Stomach smooth muscle (tissue), 2 donors: ENCODE data around the gene CTTNBP2.

ENCODE experiments used
- H3K27ac ChIP-seq: one replicate; pipeline ENCODE4 v1.7.0; 2013; ENCODE audit warnings: mild to moderate bottlenecking, low read length, inconsistent platforms
- H3K27me3 ChIP-seq, 2 donors: one replicate each; pipeline ENCODE4 v1.7.0; 2013; ENCODE audit warnings: low read length in 2 of 2; ENCODE audit not compliant: insufficient read depth in 2 of 2, control insufficient read depth in 1 of 2
- H3K36me3 ChIP-seq, 2 donors: one replicate each; pipeline ENCODE4 v1.7.0; 2013; ENCODE audit warnings: low read length in 2 of 2; ENCODE audit not compliant: control insufficient read depth in 2 of 2, insufficient read depth in 2 of 2
- H3K4me1 ChIP-seq: one replicate; pipeline ENCODE4 v1.7.0; 2013; ENCODE audit warnings: low read length; ENCODE audit not compliant: control insufficient read depth, insufficient read depth
- H3K4me3 ChIP-seq, 2 donors: one replicate each; pipeline ENCODE4 v1.7.0; 2013; ENCODE audit warnings: low read length in 2 of 2
- H3K9ac ChIP-seq, 2 donors: one replicate each; pipeline ENCODE4 v1.7.0; 2013; ENCODE audit warnings: low read length in 2 of 2, mild to moderate bottlenecking in 1 of 2
- H3K9me3 ChIP-seq, 2 donors: one replicate each; pipeline ENCODE4 v1.7.0; 2013; ENCODE audit warnings: low read length in 2 of 2; ENCODE audit not compliant: control insufficient read depth in 2 of 2
- donor health status: healthy.
- donor health status: Pancreatic carcinoma.

CTTNBP2 gene

DNA sequence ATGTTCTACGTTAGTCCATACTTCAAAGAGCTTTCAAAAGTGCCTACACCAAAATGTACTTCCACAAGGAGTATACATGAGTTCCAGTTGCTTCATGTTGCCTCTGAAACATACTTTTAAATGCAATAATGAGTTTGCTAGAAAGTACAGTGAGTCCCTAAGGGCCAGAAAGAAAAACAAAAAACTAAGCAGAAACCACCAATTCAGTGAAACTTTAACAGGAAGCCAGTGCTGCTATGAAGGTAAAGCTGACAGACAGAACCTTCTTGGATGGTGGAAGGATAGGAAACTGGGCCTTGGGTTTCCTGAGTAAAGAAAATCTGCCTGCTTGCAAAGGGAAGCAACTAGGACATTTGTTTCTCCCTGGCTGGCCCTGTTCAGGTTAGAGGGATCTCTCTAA lies 104.2 kb downstream of the CTTNBP2 start:
- H3K4me1 ChIP-seq: no peaks in the 10 kb centered on the region
- no peaks in the 10 kb centered on the region for H3K27me3 ChIP-seq
- H3K36me3 ChIP-seq: peaks cover 6 to 8% of the 10 kb centered on the region in 2 donors
- H3K27ac ChIP-seq: no peak overlapping the region
- no peak overlapping the region for H3K4me3 ChIP-seq
- H3K9me3 ChIP-seq: no peaks in the 10 kb centered on the region
- H3K9ac ChIP-seq: no peak overlapping the region

DNA sequence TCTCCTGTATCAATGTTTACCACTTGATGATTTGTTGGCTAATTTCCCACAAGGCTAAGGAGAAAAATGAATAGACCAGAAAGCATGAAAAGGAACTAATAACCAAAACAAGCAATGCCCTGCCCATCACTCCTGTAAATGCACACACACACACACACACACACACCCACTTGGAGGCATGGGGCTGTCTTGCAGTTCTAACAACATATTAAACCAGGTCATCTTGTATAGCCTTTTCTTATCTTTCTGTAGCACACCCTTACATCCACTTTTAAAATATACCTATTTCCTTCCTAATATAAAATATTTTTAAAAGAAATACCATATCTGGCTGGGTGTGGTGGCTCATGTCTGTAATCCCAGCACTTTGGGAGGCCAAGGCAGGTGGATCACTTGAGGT lies 105.3 kb downstream of the CTTNBP2 start:
- Histone ChIP-seq H3K9me3 (no peaks in the 10 kb centered on the region), H3K4me1 (no peaks in the 10 kb centered on the region), H3K36me3 (peaks cover 6 to 8% of the 10 kb centered on the region in 2 donors)

GRCh38 chr7:117766913-117767312 lies 106.3 kb downstream of the CTTNBP2 start:
- Histone ChIP-seq H3K27me3 (no peaks in the 10 kb centered on the region), H3K9me3 (no peaks in the 10 kb centered on the region), H3K9ac (no peak overlapping the region), H3K27ac (no peak overlapping the region), H3K36me3 (peaks cover 6 to 8% of the 10 kb centered on the region in 2 donors), H3K4me1 (no peaks in the 10 kb centered on the region), H3K4me3 (no peak overlapping the region)

More for the DNA sequence above, 105.3 kb downstream of the CTTNBP2 start:
- H3K4me3 ChIP-seq: no peak overlapping the region
- no peaks in the 10 kb centered on the region for H3K27me3 ChIP-seq
- no peak overlapping the region for H3K9ac ChIP-seq
- no peak overlapping the region for H3K27ac ChIP-seq

DNA sequence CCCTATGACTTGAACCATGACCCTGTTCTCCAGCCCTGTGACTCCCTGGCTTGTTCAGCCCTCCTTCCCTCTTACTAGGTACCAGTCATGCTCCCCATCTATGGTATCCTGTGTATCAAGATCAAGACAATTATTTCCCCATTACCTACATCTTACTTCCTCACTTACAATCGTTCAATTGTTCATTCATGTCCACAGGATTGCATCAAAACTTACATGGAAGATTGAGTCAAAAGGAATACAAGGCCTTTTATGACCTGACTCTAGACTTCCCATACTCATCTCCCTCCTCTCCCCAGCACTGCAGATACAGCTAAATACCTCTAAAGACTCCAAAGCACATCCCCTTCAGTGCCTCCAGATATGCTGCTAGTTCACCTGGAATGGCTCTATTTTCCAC lies 109.2 kb downstream of the CTTNBP2 start:
- no peaks in the 10 kb centered on the region for H3K4me1 ChIP-seq
- H3K9me3 ChIP-seq: no peaks in the 10 kb centered on the region
- H3K27ac ChIP-seq: no peak overlapping the region
- no peaks in the 10 kb centered on the region for H3K27me3 ChIP-seq
- no peak overlapping the region for H3K4me3 ChIP-seq
- peaks cover 2 to 6% of the 10 kb centered on the region in 2 donors for H3K36me3 ChIP-seq
- H3K9ac ChIP-seq: no peak overlapping the region

DNA sequence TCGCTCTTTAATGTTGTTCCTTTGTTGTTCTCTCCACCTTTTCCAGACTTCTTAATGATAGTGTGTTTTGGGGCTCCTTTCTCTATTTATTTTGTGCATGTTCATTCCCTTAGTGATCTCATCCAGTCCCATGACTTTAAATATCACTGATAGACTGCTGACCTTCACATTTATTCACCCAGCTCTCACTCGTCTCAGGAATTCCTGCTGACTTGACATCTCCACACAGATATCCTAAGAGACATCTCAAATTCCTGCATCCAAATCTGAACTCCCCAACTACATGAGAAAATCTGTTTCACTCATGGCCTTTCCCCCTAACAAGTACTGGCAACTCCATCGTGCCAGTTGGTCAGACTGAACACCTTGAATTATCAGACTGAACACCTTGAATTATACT lies 111.2 kb downstream of the CTTNBP2 start:
- Histone ChIP-seq H3K36me3 (peaks cover 2 to 4% of the 10 kb centered on the region in 2 donors), H3K4me3 (no peak overlapping the region), H3K9me3 (no peaks in the 10 kb centered on the region), H3K27ac (no peak overlapping the region), H3K9ac (no peak overlapping the region), H3K27me3 (no peaks in the 10 kb centered on the region), H3K4me1 (no peaks in the 10 kb centered on the region)

DNA sequence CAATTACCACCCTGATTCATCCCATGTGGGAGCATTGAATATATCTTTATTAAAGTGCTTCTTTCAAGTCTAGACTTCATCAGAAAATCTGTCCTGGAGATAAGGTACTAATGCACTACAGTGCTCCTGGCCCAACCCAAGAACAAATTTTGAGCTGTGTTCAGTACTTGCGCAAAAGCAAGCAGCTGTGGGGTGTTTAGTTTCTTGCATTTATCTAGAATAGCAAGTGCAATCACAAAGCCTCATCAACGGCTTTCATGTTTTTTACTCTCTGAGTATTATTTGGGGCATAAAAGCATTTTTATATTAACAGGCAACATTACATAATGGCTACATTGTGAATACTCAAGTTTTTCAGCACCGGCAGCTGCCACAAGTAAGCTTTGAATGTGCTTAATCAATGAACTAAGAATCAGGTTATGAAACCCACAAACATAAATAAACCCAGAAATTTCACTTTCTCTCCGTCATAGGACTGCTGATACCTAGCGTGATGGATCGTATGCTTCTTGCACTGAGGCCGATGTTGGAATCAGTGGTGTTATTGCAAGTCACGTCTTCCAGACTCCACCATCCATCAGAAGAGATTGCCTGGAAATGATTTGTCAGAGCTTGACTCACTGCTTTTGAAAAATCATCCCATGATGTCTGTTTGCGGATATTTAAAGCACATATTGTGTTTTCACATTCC lies 113.1 kb downstream of the CTTNBP2 start:
- no peak overlapping the region for H3K4me3 ChIP-seq
- H3K9ac ChIP-seq: no peak overlapping the region
- H3K27me3 ChIP-seq: no peaks in the 10 kb centered on the region

GRCh38 chr7:117757440-117757839 lies 115.8 kb downstream of the CTTNBP2 start:
- peaks cover 5 to 7% of the 10 kb centered on the region in 2 donors for H3K36me3 ChIP-seq
- H3K27ac ChIP-seq: no peak overlapping the region
- no peaks in the 10 kb centered on the region for H3K9me3 ChIP-seq
- H3K4me1 ChIP-seq: no peaks in the 10 kb centered on the region
- no peak overlapping the region for H3K4me3 ChIP-seq
- H3K9ac ChIP-seq: no peak overlapping the region
- H3K27me3 ChIP-seq: no peaks in the 10 kb centered on the region

More for the DNA sequence above, 113.1 kb downstream of the CTTNBP2 start:
- H3K27ac ChIP-seq: no peak overlapping the region
- H3K36me3 ChIP-seq: peaks cover 4 to 5% of the 10 kb centered on the region in 2 donors
- H3K9me3 ChIP-seq: no peaks in the 10 kb centered on the region
- no peaks in the 10 kb centered on the region for H3K4me1 ChIP-seq

- H3K4me1 ChIP-seq: no peaks in the 10 kb centered on the region
- H3K4me3 ChIP-seq: no peak overlapping the region
- H3K27ac ChIP-seq: no peak overlapping the region
- H3K9me3 ChIP-seq: no peaks in the 10 kb centered on the region
- H3K36me3 ChIP-seq: peaks cover 5 to 7% of the 10 kb centered on the region in 2 donors
- no peak overlapping the region for H3K9ac ChIP-seq
- H3K27me3 ChIP-seq: no peaks in the 10 kb centered on the region
Observed at GRCh38 chr7:117756586-117757085, 116.6 kb downstream of the CTTNBP2 start.

GRCh38 chr7:117755136-117755535 lies 118.1 kb downstream of the CTTNBP2 start:
- no peak overlapping the region for H3K27ac ChIP-seq
- no peak overlapping the region for H3K9ac ChIP-seq
- H3K9me3 ChIP-seq: no peaks in the 10 kb centered on the region
- peaks cover 4 to 5% of the 10 kb centered on the region in 2 donors for H3K36me3 ChIP-seq
- no peaks in the 10 kb centered on the region for H3K27me3 ChIP-seq
- no peak overlapping the region for H3K4me3 ChIP-seq
- no peaks in the 10 kb centered on the region for H3K4me1 ChIP-seq

DNA sequence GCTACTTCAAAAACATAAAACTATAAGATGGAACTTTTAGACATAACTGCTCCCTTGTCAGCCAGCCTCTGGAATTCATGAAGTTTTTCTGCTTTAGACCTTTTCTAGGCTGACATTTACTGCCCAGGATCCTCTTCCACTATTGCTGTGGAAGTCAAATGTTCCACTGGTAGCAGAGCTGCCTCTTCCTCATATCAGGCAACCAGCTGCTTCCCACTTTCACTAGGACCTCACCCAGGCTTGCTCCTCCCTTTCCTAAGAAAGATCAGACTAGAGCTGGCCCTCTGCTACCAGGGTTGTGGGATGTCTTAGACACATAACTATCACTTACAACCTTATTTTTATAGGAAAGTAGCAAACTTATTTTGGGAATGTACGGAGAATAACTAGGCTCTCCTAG lies 121.5 kb downstream of the CTTNBP2 start:
- H3K27me3 ChIP-seq: no peaks in the 10 kb centered on the region
- H3K4me3 ChIP-seq: no peak overlapping the region
- H3K27ac ChIP-seq: no peak overlapping the region
- H3K4me1 ChIP-seq: no peaks in the 10 kb centered on the region
- peaks cover 4 to 7% of the 10 kb centered on the region in 2 donors for H3K36me3 ChIP-seq
- no peak overlapping the region for H3K9ac ChIP-seq
- no peaks in the 10 kb centered on the region for H3K9me3 ChIP-seq
